Measurements from ENCODE around the gene ENPP1. TPM values are rescaled to one million over a fixed set of nuclear protein-coding genes. Genes with fewer than 3 reads are reported as not detected.

Gene ENPP1
- total RNA-seq, 1 donor from 2014 or later, result 3.4 TPM

DNA sequence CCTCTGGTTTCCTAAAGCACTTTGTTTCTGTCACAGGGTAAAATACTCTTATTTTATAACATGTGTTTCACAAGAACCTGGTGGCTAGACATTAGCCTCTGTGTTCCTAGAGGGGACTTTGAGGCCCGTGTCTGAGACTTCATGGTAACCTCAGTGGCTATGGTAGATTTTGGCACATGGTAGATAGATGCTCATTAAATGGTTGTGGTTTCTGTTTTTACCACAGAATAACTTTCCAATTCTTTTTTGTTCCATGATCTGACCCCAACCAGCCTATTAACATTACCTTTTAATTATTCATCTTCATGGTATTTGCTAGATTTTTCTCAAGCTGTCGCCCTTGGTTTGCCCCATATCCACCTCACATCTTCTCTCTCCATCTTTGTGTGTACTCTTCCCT lies 109.0 kb downstream of the ENPP1 start:
- Histone ChIP-seq H3K4me3 (no peak overlapping the region), H3K4me1 (no peaks in the 10 kb centered on the region), H3K36me3 (no peaks in the 10 kb centered on the region), H3K27me3 (peaks cover 3% of the 10 kb centered on the region), H3K27ac (no peak overlapping the region), H3K9me3 (no peaks in the 10 kb centered on the region)
- no peak for ATAC-seq
- intact Hi-C loops (cut with DNase I), result no loop called here
- DNase-seq, result no peak
- TF ChIP-seq CTCF (IDR thresholded peaks at IDR 0.05), result no peak

DNA sequence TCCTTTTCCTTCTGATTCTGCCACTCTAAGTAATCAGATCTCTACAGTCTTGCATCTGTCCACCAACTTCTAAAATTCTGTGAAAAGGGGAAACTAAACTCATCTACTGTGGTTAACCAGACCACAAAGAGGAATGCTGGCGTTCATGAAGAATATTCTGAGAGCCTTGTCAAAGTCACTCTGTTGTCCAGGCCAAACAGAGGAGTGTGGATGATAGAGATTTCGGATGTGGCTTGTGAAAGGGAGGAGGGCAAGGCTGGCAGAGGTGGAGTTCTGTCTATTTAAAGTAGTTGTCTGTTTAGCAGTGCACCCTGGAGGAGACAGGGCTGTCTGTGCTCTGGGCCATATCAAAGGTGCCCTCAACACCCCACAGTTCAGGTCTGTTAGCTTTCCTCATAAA lies 109.5 kb downstream of the ENPP1 start:
- no peak for ATAC-seq
- H3K36me3 ChIP-seq, result no peaks in the 10 kb centered on the region

GRCh38 chr6:131917763-131918649 lies 110.2 kb downstream of the ENPP1 start:
- Histone ChIP-seq H3K36me3 (no peaks in the 10 kb centered on the region), H3K4me3 (no peak overlapping the region), H3K27me3 (peaks cover 3% of the 10 kb centered on the region), H3K9me3 (no peaks in the 10 kb centered on the region), H3K4me1 (no peaks in the 10 kb centered on the region), H3K27ac (no peak overlapping the region)
- no peak for TF ChIP-seq CTCF (IDR thresholded peaks at IDR 0.05)
- DNase-seq (no peak), ATAC-seq (no peak)
- intact Hi-C loops (cut with DNase I), result no loop called here

More for the DNA sequence above, 109.5 kb downstream of the ENPP1 start:
- H3K4me3 ChIP-seq, result no peak overlapping the region
- H3K9me3 ChIP-seq, result no peaks in the 10 kb centered on the region
- TF ChIP-seq CTCF (IDR thresholded peaks at IDR 0.05), result no peak
- DNase-seq, result no peak
- intact Hi-C loops (cut with DNase I), result no loop called here
- peaks cover 3% of the 10 kb centered on the region for H3K27me3 ChIP-seq
- H3K4me1 ChIP-seq, result no peaks in the 10 kb centered on the region
- H3K27ac ChIP-seq, result no peak overlapping the region

DNA sequence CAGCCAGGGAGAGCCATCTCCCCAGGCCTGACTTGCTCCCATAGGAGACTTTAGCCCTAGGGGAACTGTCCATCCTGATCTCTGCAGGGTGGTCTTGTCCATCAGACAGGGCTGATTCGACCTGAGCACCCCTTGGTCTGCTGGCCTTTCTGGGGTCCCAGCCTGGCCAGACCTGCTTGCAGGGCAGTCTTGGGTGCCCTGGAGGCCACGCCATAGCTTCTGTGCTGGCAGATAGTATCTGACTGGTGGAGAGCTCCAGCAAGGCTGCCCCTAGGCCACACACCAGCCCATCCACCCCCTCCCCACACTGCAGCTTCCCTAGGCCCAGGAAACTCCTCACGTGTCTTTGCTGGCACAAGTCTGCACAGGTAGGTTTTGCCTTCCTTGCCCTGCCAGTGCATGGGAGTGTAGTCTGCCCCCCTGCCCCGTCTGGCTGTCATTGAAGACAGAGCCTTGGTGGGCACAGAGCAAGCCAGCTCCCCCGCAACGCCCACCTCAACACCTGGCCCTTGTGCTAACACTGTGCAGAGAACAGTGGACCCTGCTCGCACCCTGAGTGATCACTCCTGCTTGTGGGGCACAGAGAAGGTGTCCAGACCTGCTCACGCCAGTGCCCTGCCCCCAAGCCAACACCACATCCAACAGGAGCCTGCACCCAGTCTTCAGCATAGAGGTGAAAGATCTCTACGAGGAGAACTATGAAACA lies 111.0 kb downstream of the ENPP1 start:
- no peak for DNase-seq
- intact Hi-C loops (cut with DNase I), result no loop called here
- TF ChIP-seq CTCF (IDR thresholded peaks at IDR 0.05), result no peak

GRCh38 chr6:131920656-131921055 lies 112.8 kb downstream of the ENPP1 start:
- Histone ChIP-seq H3K9me3 (no peaks in the 10 kb centered on the region), H3K27me3 (no peaks in the 10 kb centered on the region), H3K4me1 (no peaks in the 10 kb centered on the region), H3K36me3 (no peaks in the 10 kb centered on the region), H3K4me3 (no peak overlapping the region), H3K27ac (no peak overlapping the region)
- intact Hi-C loops (cut with DNase I), result loop anchor here (10.0 kb wide), 2 partner anchors 244 to 294 kb away; no protein-coding TSS in a partner anchor
- DNase-seq (no peak), ATAC-seq (no peak)
- TF ChIP-seq CTCF (IDR thresholded peaks at IDR 0.05), result no peak

More for the DNA sequence above, 111.0 kb downstream of the ENPP1 start:
- H3K27me3 ChIP-seq, result peaks cover 1% of the 10 kb centered on the region
- no peaks in the 10 kb centered on the region for H3K4me1 ChIP-seq
- ATAC-seq, result no peak
- H3K27ac ChIP-seq, result no peak overlapping the region
- no peaks in the 10 kb centered on the region for H3K36me3 ChIP-seq
- H3K9me3 ChIP-seq, result no peaks in the 10 kb centered on the region
- no peak overlapping the region for H3K4me3 ChIP-seq

Data from upper lobe of right lung (tissue), 1 donor.